Keratinocyte (primary cell): ENCODE data around the gene ZMYM2.

ENCODE experiments used
- CTCF ChIP-seq, 3 experiments: IDR thresholded peaks in 1 of 3; conservative IDR thresholded peaks in 1 of 3; optimal IDR thresholded peaks in 1 of 3; 2 replicates in 2 of 3; 3 replicates in 1 of 3; pipeline versions ENCODE3 to v1.5.1; 2011; ENCODE audit warnings: low read length in 3 of 3, mild to moderate bottlenecking in 3 of 3, moderate library complexity in 2 of 3, control low read depth in 1 of 3, inconsistent platforms in 1 of 3; ENCODE audit not compliant: insufficient read depth in 2 of 3; ENCODE audit errors: extremely low read depth in 1 of 3
- EZH2 ChIP-seq: IDR thresholded peaks from one replicate; pipeline ENCODE4 v1.6.1; 2012; ENCODE audit warnings: inconsistent platforms, mild to moderate bottlenecking, low read length, moderate library complexity

DNA sequence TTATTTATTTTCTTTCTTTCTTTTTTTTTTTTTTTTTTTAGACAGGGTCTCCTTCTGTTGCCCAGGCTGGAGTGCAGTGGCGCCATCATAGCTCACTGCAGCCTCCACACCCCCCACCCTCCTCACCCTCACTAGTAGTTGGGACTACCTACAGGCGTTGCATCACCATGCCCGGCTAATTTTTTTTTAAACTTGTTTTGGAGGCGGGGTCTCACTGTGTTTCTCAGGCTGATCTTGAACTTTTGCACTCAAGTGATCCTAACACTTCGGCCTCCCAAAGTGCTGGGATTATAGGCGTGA, 168.7 kb downstream of the ZMYM2 start:
- TF ChIP-seq CTCF (optimal IDR thresholded peaks at IDR 0.05 in 1 of 3, IDR thresholded peaks at IDR 0.05 in 1 of 3, conservative IDR thresholded peaks at IDR 0.05 in 1 of 3; ENCODE audit: extremely low read depth in 1 of 3, insufficient read depth in 2 of 3, low read length in 3 of 3): no peak
- no peak for TF ChIP-seq EZH2
